ENCODE results near the gene DXO.

The DXO gene

GRCh38 chr6:31948306-31948705 lies 23.6 kb downstream of the DXO start:
- TF ChIP-seq TAF1 (IDR thresholded peaks at IDR 0.05; ENCODE audit: borderline replicate concordance, insufficient read depth, low read length), result no peak
- no peak for TF ChIP-seq POLR2AphosphoS5 (IDR thresholded peaks at IDR 0.05; ENCODE audit: low read depth, low read length)
- TF ChIP-seq SIN3A (IDR thresholded peaks at IDR 0.05; ENCODE audit: borderline replicate concordance, insufficient read depth, low read length), result no peak
- TF ChIP-seq REST (IDR thresholded peaks at IDR 0.05; ENCODE audit: insufficient read depth in 1 of 2, low read depth in 2 of 2, low read length in 2 of 2), result no peak
- no peak for TF ChIP-seq FOXP2 (optimal IDR thresholded peaks at IDR 0.05; ENCODE audit: borderline replicate concordance, extremely low read depth, extremely low read length, insufficient read depth)

GRCh38 chr6:31947864-31948263 lies 24.1 kb downstream of the DXO start:
- TF ChIP-seq REST (IDR thresholded peaks at IDR 0.05; ENCODE audit: insufficient read depth in 1 of 2, low read depth in 2 of 2, low read length in 2 of 2) (no peak), FOXP2 (optimal IDR thresholded peaks at IDR 0.05; ENCODE audit: borderline replicate concordance, extremely low read depth, extremely low read length, insufficient read depth) (no peak), TAF1 (IDR thresholded peaks at IDR 0.05; ENCODE audit: borderline replicate concordance, insufficient read depth, low read length) (no peak), SIN3A (IDR thresholded peaks at IDR 0.05; ENCODE audit: borderline replicate concordance, insufficient read depth, low read length) (no peak), POLR2AphosphoS5 (IDR thresholded peaks at IDR 0.05; ENCODE audit: low read depth, low read length) (no peak)

GRCh38 chr6:31947070-31947675 lies 24.8 kb downstream of the DXO start:
- TF ChIP-seq SIN3A (IDR thresholded peaks at IDR 0.05; ENCODE audit: borderline replicate concordance, insufficient read depth, low read length) (no peak), REST (IDR thresholded peaks at IDR 0.05; ENCODE audit: insufficient read depth in 1 of 2, low read depth in 2 of 2, low read length in 2 of 2) (no peak), TAF1 (IDR thresholded peaks at IDR 0.05; ENCODE audit: borderline replicate concordance, insufficient read depth, low read length) (no peak), POLR2AphosphoS5 (IDR thresholded peaks at IDR 0.05; ENCODE audit: low read depth, low read length) (no peak)

- TF ChIP-seq FOXP2 (optimal IDR thresholded peaks at IDR 0.05; ENCODE audit: borderline replicate concordance, extremely low read depth, extremely low read length, insufficient read depth) (no peak), SIN3A (IDR thresholded peaks at IDR 0.05; ENCODE audit: borderline replicate concordance, insufficient read depth, low read length) (no peak)
Observed at GRCh38 chr6:31946370-31946885, 25.5 kb downstream of the DXO start.

- TF ChIP-seq SIN3A (IDR thresholded peaks at IDR 0.05; ENCODE audit: borderline replicate concordance, insufficient read depth, low read length) (no peak), TAF1 (IDR thresholded peaks at IDR 0.05; ENCODE audit: borderline replicate concordance, insufficient read depth, low read length) (no peak), POLR2AphosphoS5 (IDR thresholded peaks at IDR 0.05; ENCODE audit: low read depth, low read length) (no peak)
Observed at GRCh38 chr6:31945507-31946369, 26.2 kb downstream of the DXO start, which contains the start of gene CFB. Gene CFB (plus strand): TSS chr6:31946095. CDS start chr6:31946222, 127 bp downstream.

- TF ChIP-seq FOXP2 (optimal IDR thresholded peaks at IDR 0.05; ENCODE audit: borderline replicate concordance, extremely low read depth, extremely low read length, insufficient read depth) (no peak), TAF1 (IDR thresholded peaks at IDR 0.05; ENCODE audit: borderline replicate concordance, insufficient read depth, low read length) (no peak), POLR2AphosphoS5 (IDR thresholded peaks at IDR 0.05; ENCODE audit: low read depth, low read length) (no peak), REST (IDR thresholded peaks at IDR 0.05; ENCODE audit: insufficient read depth in 1 of 2, low read depth in 2 of 2, low read length in 2 of 2) (no peak), SIN3A (IDR thresholded peaks at IDR 0.05; ENCODE audit: borderline replicate concordance, insufficient read depth, low read length) (no peak)
Observed at GRCh38 chr6:31945154-31945506, 26.8 kb downstream of the DXO start.

Data from PFSK-1 (cell line).